AG04449 (cell line): ENCODE data around the gene PVR.
"Not testable (repeated sequence)": the region's sequence is repeated elsewhere in the genome, so short reads cannot be mapped to it uniquely, and the experiment has no call there.

Source experiments
- CTCF ChIA-PET: fragments of 350-600 bp; formaldehyde crosslinking; extraction: SDS; loops from one replicate; lab custom pipeline; 2021; ENCODE audit warnings: antibody characterized with exemption; lab: Yijun Ruan, JAX
- POLR2A ChIA-PET: fragments of 400-600, 350-600 bp; formaldehyde crosslinking; extraction: SDS; loops from one replicate; lab custom pipeline; 2020; ENCODE audit warnings: antibody characterized with exemption, inconsistent platforms; lab: Yijun Ruan, JAX
- DNase-seq: peaks from one replicate; pipeline ENCODE4 v3.0.0-alpha.2; 2010; ENCODE audit warnings: low read depth, low spot score
- H3K4me3 ChIP-seq: 2 replicates; pipeline ENCODE4 v1.5.1; 2011; ENCODE audit warnings: low read depth, mild to moderate bottlenecking, control low read depth, low read length
- TF ChIP-seq, protein P1 (sequence below): IDR thresholded peaks from one replicate; pipeline ENCODE4 v1.5.1; 2011; ENCODE audit warnings: mild to moderate bottlenecking, moderate library complexity, low read length, control low read depth, inconsistent platforms; ENCODE audit not compliant: insufficient read depth; ENCODE audit errors: missing control alignments

Gene PVR

DNA sequence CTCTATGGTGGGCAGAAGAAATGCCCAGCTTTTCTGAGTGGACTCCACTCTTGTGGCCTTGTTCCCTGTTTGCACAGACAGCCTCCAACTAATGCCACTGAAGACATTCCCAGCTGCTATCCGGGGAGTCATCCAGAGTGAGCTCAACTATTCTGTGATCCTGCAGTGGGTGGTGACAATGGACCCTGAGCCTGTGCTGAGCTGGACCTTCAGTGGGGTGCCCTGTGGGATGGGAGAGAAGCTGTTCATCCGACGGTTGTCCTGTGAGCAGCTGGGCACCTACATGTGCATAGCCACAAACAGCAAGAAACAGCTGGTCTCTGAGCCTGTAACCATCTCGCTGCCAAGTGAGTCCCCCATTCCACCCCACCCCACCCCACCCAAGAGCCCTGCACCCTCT lies 20.1 kb upstream of the PVR start:
- no peak for DNase-seq
- no peak overlapping the region for H3K4me3 ChIP-seq
- CTCF ChIA-PET, result interaction anchor here (1.0 kb wide), 1 partner anchor 35 kb away, joined by 4 read pairs; no protein-coding TSS in a partner anchor
- TF ChIP-seq, protein P1, sequence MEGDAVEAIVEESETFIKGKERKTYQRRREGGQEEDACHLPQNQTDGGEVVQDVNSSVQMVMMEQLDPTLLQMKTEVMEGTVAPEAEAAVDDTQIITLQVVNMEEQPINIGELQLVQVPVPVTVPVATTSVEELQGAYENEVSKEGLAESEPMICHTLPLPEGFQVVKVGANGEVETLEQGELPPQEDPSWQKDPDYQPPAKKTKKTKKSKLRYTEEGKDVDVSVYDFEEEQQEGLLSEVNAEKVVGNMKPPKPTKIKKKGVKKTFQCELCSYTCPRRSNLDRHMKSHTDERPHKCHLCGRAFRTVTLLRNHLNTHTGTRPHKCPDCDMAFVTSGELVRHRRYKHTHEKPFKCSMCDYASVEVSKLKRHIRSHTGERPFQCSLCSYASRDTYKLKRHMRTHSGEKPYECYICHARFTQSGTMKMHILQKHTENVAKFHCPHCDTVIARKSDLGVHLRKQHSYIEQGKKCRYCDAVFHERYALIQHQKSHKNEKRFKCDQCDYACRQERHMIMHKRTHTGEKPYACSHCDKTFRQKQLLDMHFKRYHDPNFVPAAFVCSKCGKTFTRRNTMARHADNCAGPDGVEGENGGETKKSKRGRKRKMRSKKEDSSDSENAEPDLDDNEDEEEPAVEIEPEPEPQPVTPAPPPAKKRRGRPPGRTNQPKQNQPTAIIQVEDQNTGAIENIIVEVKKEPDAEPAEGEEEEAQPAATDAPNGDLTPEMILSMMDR, result no peak
- POLR2A ChIA-PET, result no interaction called here

DNA sequence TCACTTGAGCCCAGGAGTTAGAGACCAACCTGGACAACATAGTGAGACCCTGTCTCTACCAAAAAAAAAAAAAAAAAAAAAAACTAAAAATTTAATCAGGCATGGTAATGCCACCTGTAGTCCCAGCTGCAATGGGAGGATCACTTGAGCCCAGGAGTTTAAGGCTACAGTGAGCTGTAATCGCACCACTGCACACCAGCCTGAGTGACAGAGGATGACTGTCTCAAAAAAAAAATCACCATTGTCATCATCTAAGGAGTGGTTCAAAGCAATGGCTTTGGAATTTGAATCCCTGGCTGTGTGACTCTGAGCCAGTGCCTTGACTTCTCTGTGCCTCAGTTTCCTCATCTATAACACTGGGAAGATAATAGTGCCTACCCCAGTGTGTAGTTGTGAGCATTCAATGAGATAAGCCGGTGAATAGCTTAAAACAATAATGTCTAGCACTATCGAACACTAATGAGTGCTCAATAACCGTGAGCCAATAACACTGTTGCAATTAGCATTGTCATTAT lies 18.8 kb upstream of the PVR start:
- no peak overlapping the region for H3K4me3 ChIP-seq
- CTCF ChIA-PET, result interaction anchor here (0.9 to 3.0 kb wide), 5 partner anchors 8 to 159 kb away, joined by 3 to 12 read pairs (median 5); no protein-coding TSS in a partner anchor
- POLR2A ChIA-PET, result no interaction called here
- TF ChIP-seq, protein P1, result no peak
- no peak for DNase-seq

DNA sequence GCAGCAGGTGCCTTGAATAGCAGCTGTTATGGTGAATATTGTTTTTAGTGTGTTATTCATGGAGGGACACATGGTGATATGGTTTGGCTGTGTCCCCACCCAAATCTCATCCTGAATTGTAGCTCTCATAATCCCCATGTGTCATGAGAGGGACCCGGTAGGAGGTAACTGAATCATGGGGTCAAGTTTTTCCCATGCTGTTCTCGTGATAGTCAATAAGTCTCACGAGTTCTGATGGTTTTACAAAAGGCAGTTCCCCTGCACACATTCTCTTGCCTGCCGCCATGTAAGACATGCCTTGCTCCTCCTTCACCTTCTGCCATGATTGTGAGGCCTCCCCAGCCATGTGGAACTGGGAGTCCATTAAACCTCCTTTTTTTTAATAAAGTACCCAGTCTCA lies 18.1 kb upstream of the PVR start:
- not testable (repeated sequence) for DNase-seq, H3K4me3 ChIP-seq
- POLR2A ChIA-PET, result interaction anchor here (0.6 to 1.9 kb wide), 7 partner anchors 10 to 60 kb away, joined by 3 to 12 read pairs (median 5); partner anchors contain the start of gene PVR
- CTCF ChIA-PET, result interaction anchor here (1.4 to 3.0 kb wide), 6 partner anchors 9 to 158 kb away, joined by 3 to 12 read pairs (median 6); no protein-coding TSS in a partner anchor

DNA sequence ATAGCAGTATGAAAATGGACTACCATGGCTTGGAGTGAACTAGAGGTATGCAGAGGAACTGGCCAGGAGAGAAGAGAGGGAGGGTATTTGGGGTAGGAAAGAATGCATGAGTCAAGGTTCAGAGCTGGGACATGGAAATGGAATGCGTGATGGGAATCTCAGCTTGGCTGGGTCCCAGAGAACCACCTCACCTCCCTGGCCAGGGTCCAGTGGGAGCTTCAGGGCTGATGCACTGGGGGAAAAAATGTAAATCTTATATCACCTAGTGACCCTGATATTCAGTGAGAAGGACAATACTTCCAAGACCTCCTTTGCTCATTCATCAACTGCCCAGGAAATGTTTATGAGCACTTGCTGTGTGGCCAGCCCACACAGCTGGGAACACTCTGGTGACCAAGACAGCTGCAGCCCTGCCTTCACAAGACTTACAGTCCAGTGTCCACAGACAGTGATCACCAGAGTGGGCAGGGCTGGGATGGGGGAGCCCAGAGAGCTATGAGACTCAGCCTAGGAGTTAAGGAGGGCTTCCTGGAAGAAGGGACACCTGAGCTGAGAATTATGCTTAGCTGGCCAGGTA lies 17.6 kb upstream of the PVR start:
- DNase-seq, result peak; percentile 89
- H3K4me3 ChIP-seq, result no peak overlapping the region; the same call in 1 of the 2 replicates
- TF ChIP-seq, protein P1, result no peak
- ChIA-PET POLR2A (interaction anchor here (0.6 to 1.9 kb wide), 7 partner anchors 10 to 59 kb away, joined by 3 to 12 read pairs (median 5); partner anchors contain the start of gene PVR), CTCF (interaction anchor here (0.9 to 3.0 kb wide), 11 partner anchors 9 to 158 kb away, joined by 3 to 12 read pairs (median 4); no protein-coding TSS in a partner anchor)

DNA sequence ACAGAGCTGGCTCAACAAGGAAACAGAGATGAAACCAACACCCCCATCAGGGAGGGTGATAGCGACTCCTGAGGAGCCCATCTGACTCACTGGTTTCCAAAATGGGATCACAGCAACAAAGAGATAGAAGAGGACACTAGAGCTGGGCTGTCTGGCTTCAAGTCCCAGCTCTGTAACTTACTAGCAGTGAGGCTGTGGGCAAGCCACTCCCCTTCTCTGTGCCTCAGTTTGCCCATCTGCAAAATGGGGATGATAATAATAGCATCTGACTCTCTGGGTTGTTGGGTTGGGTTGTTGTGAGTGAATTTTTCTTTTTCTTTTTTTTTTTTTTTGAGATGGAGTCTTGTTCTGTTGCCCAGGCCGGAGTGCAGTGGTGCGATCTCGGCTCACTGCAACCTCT lies 16.1 kb upstream of the PVR start:
- H3K4me3 ChIP-seq, result no peak overlapping the region
- ChIA-PET POLR2A (no interaction called here), CTCF (interaction anchor here (0.6 to 3.0 kb wide), 4 partner anchors 9 to 63 kb away, joined by 3 to 8 read pairs (median 4); no protein-coding TSS in a partner anchor)
- DNase-seq, result no peak
- TF ChIP-seq, protein P1, result no peak

DNA sequence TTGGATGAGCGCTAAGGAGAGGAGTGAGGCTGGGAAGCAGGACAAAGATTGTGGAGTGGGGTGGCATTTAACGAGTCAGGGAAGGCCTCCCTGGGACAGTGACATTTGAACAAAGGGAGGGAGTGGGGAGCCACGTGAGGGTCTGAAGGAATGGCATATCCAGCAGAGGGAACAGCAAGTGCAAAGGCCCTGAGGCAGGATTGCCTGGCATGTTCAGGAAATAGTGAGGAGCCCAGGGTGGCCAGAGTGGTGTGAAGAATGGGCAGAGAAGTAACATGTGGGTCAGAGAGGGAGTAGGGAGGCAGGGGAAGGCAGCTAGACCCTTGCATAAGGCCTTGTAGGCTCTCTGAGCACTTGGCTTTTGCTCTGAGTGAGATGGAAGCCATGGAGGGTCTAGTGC lies 14.9 kb upstream of the PVR start:
- CTCF ChIA-PET, result interaction anchor here (1.3 kb wide), 1 partner anchor 28 kb away, joined by 5 read pairs; no protein-coding TSS in a partner anchor
- H3K4me3 ChIP-seq, result no peak overlapping the region
- POLR2A ChIA-PET, result no interaction called here
- no peak for DNase-seq
- TF ChIP-seq, protein P1, result no peak

DNA sequence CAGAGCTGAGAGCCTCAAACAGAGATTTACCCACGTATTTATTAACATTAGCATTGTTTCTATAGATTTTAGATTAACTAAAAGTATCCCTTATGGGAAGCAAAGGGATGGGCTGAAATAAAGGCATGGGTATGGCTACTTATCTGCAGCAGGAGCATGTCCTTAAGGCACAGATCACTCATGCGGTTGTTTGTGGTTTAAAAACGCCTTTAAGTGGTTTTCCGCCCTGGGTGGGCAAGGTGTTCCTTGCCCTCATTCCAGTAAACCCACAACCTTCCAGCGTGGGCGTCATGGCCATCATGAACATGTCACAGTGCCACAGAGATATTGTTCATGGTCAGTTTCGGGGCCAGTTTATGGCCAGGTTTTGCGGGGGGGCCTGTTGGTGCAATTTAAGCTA lies 12.1 kb upstream of the PVR start:
- CTCF ChIA-PET, DNase-seq, POLR2A ChIA-PET, H3K4me3 ChIP-seq: not testable (repeated sequence)

DNA sequence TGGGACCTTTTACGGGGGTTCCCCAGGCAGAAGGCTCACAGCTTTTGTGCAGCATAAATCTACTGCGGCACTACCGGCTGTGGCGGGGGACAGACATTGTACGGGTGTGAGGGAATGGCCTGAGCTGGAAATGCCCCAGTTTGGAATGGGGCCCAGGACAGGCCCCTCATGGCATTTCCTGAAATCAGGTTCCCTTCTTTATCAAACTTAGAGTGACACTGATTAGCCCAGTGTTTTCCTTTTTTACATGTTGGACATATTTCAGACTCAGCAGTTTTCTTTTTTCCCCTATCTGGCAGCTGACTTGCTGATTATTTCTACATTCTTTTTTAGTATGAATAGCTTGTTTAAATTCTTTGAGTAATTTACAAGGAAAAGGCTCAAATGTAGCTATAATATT lies 9.7 kb upstream of the PVR start:
- CTCF ChIA-PET, result interaction anchor here (3.6 kb wide), 1 partner anchor 23 kb away, joined by 19 read pairs; no protein-coding TSS in a partner anchor
- POLR2A ChIA-PET, result not testable (repeated sequence)

More for the DNA sequence above, 9.7 kb upstream of the PVR start:
- not testable (repeated sequence) for H3K4me3 ChIP-seq, DNase-seq
